K562 (cell line): ENCODE results near the gene STK36. TPM values are rescaled to one million over a fixed set of nuclear protein-coding genes. Genes with fewer than 3 reads are reported as not detected.

Source experiments
- ATAC-seq: fragments of 200-7000 bp; cut with Tn5 transposase; 3 replicates; pipeline ENCODE4 v1.9.1; 2020; ENCODE audit warnings: moderate library complexity
- BruUV-seq: library from RNA; stranded (reverse); fragments of 400-500 nt; replicated peaks from 2 replicates; lab custom pipeline; 2021; lab: Mats Ljungman, UMichigan
- CTCF ChIA-PET: fragments of 300-600 bp; formaldehyde crosslinking; extraction: SDS; loops from one replicate; lab custom pipeline; 2021; ENCODE audit warnings: low intra/inter-chr PET ratio; lab: Yijun Ruan, JAX
- POLR2A ChIA-PET: fragments of 300-600, 350-650 bp; sonication (Branson Sonifier 250); formaldehyde crosslinking; extraction: SDS; loops from one replicate; lab custom pipeline; 2021; ENCODE audit warnings: antibody characterized with exemption, inconsistent platforms; lab: Yijun Ruan, JAX
- DNase-seq, 4 experiments: peaks; one replicate each; pipeline versions ENCODE4 v3.0.0 to v3.0.0-alpha.2; 2011 to 2018; ENCODE audit warnings: low spot score in 3 of 4, mixed read lengths in 3 of 4; ENCODE audit errors: extremely low read depth in 1 of 4
- FAIRE-seq: peaks from 2 replicates; lab custom pipeline; 2011; peaks lifted over from hg19 to GRCh38; lab: Jason Lieb, UNC
- H2AFZ ChIP-seq: 2 replicates; pipeline ENCODE4 v1.6.0; 2011; ENCODE audit warnings: low read depth, low read length, control low read depth, inconsistent platforms
- H3K27ac ChIP-seq: fragments of 200-600 bp; 3 replicates; pipeline ENCODE4 v1.8.0; 2011; ENCODE audit warnings: low read depth, mild to moderate bottlenecking, control low read depth, inconsistent platforms, low read length, moderate library complexity, mixed read lengths; ENCODE audit errors: extremely low read depth
- H3K27me3 ChIP-seq, 2 experiments: fragments of 300-600 bp in 1 of 2; 2 replicates in 1 of 2; 3 replicates in 1 of 2; pipeline versions ENCODE4 v1.6.0 to v1.8.0; 2011; ENCODE audit warnings: inconsistent platforms in 2 of 2, low read length in 2 of 2, mild to moderate bottlenecking in 1 of 2, mixed read lengths in 1 of 2, moderate library complexity in 1 of 2; ENCODE audit not compliant: control insufficient read depth in 2 of 2, insufficient read depth in 2 of 2
- H3K36me3 ChIP-seq: fragments of 300-600 bp; 3 replicates; pipeline ENCODE4 v1.8.0; 2011; ENCODE audit warnings: mild to moderate bottlenecking, low read length, inconsistent platforms; ENCODE audit not compliant: control insufficient read depth, insufficient read depth
- H3K4me1 ChIP-seq, 2 experiments: fragments of 200-600 bp in 1 of 2; replicated peaks in 1 of 2; 2 replicates in 1 of 2; 3 replicates in 1 of 2; pipeline versions ENCODE4 v1.5.1 to v1.8.0; 2011; ENCODE audit warnings: inconsistent platforms in 2 of 2, low read length in 2 of 2, mild to moderate bottlenecking in 1 of 2, mixed read lengths in 1 of 2, moderate library complexity in 1 of 2; ENCODE audit not compliant: control insufficient read depth in 2 of 2, insufficient read depth in 2 of 2
- H3K4me2 ChIP-seq: 2 replicates; pipeline ENCODE4 v1.6.1; 2011; ENCODE audit warnings: low read length, control low read depth, inconsistent platforms, mixed read lengths; ENCODE audit not compliant: insufficient read depth
- H3K4me3 ChIP-seq: fragments of 200-600 bp; sonication (generic), shearing (Covaris generic); 2 replicates; pipeline ENCODE4 v1.5.1; 2016; ENCODE audit warnings: control low read depth, inconsistent platforms
- H3K79me2 ChIP-seq: fragments of 200-600 bp; 3 replicates; pipeline ENCODE4 v1.8.0; 2011; ENCODE audit warnings: low read length, inconsistent platforms; ENCODE audit not compliant: control insufficient read depth, insufficient read depth
- H3K9ac ChIP-seq, 2 experiments: 2 replicates each; pipeline versions ENCODE4 v1.6.0 to v1.6.1; 2011; ENCODE audit warnings: low read depth in 2 of 2, low read length in 2 of 2, control low read depth in 1 of 2, inconsistent platforms in 1 of 2, mild to moderate bottlenecking in 1 of 2, mixed read lengths in 1 of 2; ENCODE audit not compliant: insufficient read depth in 1 of 2
- H3K9me1 ChIP-seq: one replicate; pipeline ENCODE4 v1.6.0; 2011; ENCODE audit warnings: inconsistent platforms, mild to moderate bottlenecking, low read length, moderate library complexity; ENCODE audit not compliant: control insufficient read depth, insufficient read depth
- H3K9me3 ChIP-seq: replicated peaks from 2 replicates; pipeline ENCODE4 v1.5.1; 2011; ENCODE audit warnings: low read depth, low read length, inconsistent platforms; ENCODE audit not compliant: control insufficient read depth, insufficient read depth
- H4K20me1 ChIP-seq: replicated peaks from 2 replicates; pipeline ENCODE4 v1.6.1; 2011; ENCODE audit warnings: low read length, inconsistent platforms, mixed read lengths; ENCODE audit not compliant: control insufficient read depth, insufficient read depth
- FOXP1 ChIP-seq: sonication (generic); formaldehyde crosslinking; IDR thresholded peaks from 2 replicates; pipeline ENCODE4 v1.8.0; 2022; ENCODE audit warnings: mild to moderate bottlenecking, missing genetic modification reagents
- FUS ChIP-seq: fragments of 200-400 bp; formaldehyde crosslinking; optimal IDR thresholded peaks from 2 replicates; pipeline ENCODE3; 2017; ENCODE audit warnings: low read depth, low read length
- ILF3 ChIP-seq: fragments of 450-650 bp; IDR thresholded peaks from 2 replicates; pipeline ENCODE4 v1.6.1; 2018; ENCODE audit warnings: antibody characterized with exemption, mild to moderate bottlenecking, moderate library complexity, borderline replicate concordance
- MXI1 ChIP-seq: IDR thresholded peaks from 2 replicates; pipeline ENCODE4 v1.6.1; 2011; ENCODE audit warnings: low read depth, mild to moderate bottlenecking, improper control_type of control experiment, low read length
- PHF21A ChIP-seq: fragments of 450-650 bp; IDR thresholded peaks from 2 replicates; pipeline ENCODE4 v1.6.1; 2017; ENCODE audit warnings: low read depth, borderline replicate concordance
- RUNX1 ChIP-seq: sonication (generic); IDR thresholded peaks from 2 replicates; pipeline ENCODE4 v1.6.1; 2016; ENCODE audit warnings: antibody characterized with exemption, low read depth
- TBP ChIP-seq: optimal IDR thresholded peaks from 2 replicates; pipeline ENCODE3; 2011; ENCODE audit warnings: low read depth, low read length, improper control_type of control experiment
- ZBTB1 ChIP-seq: sonication (generic); formaldehyde crosslinking; IDR thresholded peaks from 2 replicates; pipeline ENCODE4 v1.8.1; 2023; ENCODE audit warnings: missing genetic modification reagents, low read depth, mild to moderate bottlenecking, borderline replicate concordance
- ZFP1 ChIP-seq: fragments of 450-650 bp; formaldehyde crosslinking; IDR thresholded peaks from 2 replicates; pipeline ENCODE4 v1.4.0; 2020; ENCODE audit warnings: mild to moderate bottlenecking, mixed read lengths
- ZNF165 ChIP-seq: fragments of 250-450 bp; sonication (Bioruptor Pico); IDR thresholded peaks from 2 replicates; pipeline ENCODE4 v1.4.0; 2020; ENCODE audit warnings: borderline replicate concordance
- ZNF197 ChIP-seq: fragments of 200-800 bp; sonication (Bioruptor generic); IDR thresholded peaks from 2 replicates; pipeline ENCODE4 v1.6.1; 2016; ENCODE audit warnings: low read depth, missing genetic modification characterization, missing compliant biosample characterization
- ZNF23 ChIP-seq: fragments of 250-450 bp; sonication (Bioruptor Pico); IDR thresholded peaks from 2 replicates; pipeline ENCODE4 v1.4.0; 2020; ENCODE audit warnings: mild to moderate bottlenecking
- in situ Hi-C: fragments of 300-500 bp; cut with MboI; formaldehyde crosslinking; loops from 4 replicates; pipeline ENCODE4 v1.15.0; 2018; ENCODE audit warnings: inconsistent platforms, mixed read lengths
- intact Hi-C: fragments of 100-400 bp; cut with micrococcal nuclease; formaldehyde crosslinking; loops from 2 replicates; pipeline ENCODE4 v1.14.2; 2022
- polyA plus RNA-seq, 8 experiments: library from polyadenylated mRNA; depleted of rRNA in 4 of 8; stranded (reverse) in 5 of 8; unstranded in 3 of 8; fragments of >200 nt; fragmentation: Nextera tagmentation in 2 of 8; fragmentation: Illumina TruSeq in 1 of 8; extraction: Ambion mirVana in 2 of 8; extraction: Trizol in 1 of 8; gene quantifications; 2 replicates each; pipeline versions ENCODE4 v1.2.1 to v1.2.3, GENCODE V29; 2011 to 2014; ENCODE audit warnings: inconsistent platforms in 1 of 8, missing spikeins in 1 of 8
- total RNA-seq, 7 experiments: library from RNA; depleted of rRNA in 6 of 7; stranded (reverse); fragments of >200 nt in 6 of 7; fragmentation: Illumina TruSeq in 2 of 7; extraction: Trizol in 2 of 7; gene quantifications; 2 replicates each; pipeline versions ENCODE4 v1.2.1 to v1.2.3, GENCODE V29; 2011 to 2021; ENCODE audit warnings: low replicate concordance in 1 of 7
- TF ChIP-seq, protein P1 (sequence below): fragments of 250-450 bp; sonication (Bioruptor Pico); IDR thresholded peaks from 2 replicates; pipeline ENCODE4 v1.4.0; 2020; ENCODE audit warnings: mild to moderate bottlenecking
- TF ChIP-seq, protein P2 (sequence below): sonication (generic); formaldehyde crosslinking; IDR thresholded peaks from 2 replicates; pipeline ENCODE4 v1.8.0; 2022; ENCODE audit warnings: mild to moderate bottlenecking, low read depth, missing genetic modification reagents
- TF ChIP-seq, protein P3 (sequence below): fragments of 450-650 bp; formaldehyde crosslinking; IDR thresholded peaks from 2 replicates; pipeline ENCODE4 v1.4.0; 2020; ENCODE audit warnings: mild to moderate bottlenecking, moderate library complexity
- TF ChIP-seq, protein P4 (sequence below), 2 experiments: fragments of 250-450 bp in 1 of 2; fragments of 450-650 bp in 1 of 2; sonication (Bioruptor Pico) in 1 of 2; IDR thresholded peaks; 2 replicates each; pipeline versions ENCODE4 v1.6.1 to v1.8.0; 2016 to 2021; ENCODE audit warnings: mild to moderate bottlenecking in 2 of 2, moderate library complexity in 2 of 2, missing compliant biosample characterization in 1 of 2, missing genetic modification characterization in 1 of 2

Gene STK36
- total and polyA plus RNA-seq, 9 of the 15 experiments (the other 6 are each of a cell fraction or from before 2014, with no cell fraction given) = 3.5 to 12.4 (median 6.7) TPM

DNA sequence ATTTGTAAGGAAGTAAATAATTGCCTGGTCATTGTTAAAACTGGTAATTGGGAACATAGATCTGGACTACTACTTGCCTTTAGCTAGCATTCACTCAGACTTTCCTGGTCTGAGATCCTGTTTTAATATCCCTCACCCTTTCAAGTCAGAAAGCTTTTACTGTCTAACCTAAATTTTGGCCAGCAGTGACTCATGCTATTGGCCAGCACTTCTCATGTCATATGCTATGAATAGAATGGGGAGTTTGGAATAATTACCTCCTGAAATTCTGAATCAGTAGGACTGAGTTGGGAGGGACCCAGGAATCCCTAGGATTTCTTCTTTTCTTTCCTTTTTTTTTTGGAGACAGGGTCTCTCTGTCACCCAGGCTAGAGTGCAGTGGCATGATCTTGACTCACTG lies 19.3 kb downstream of the STK36 start:
- intact Hi-C loops (no loop called here), in situ Hi-C loops (no loop called here)
- ATAC-seq = no peak
- no peak for TF ChIP-seq ZNF165 (CRISPR knock-in tag)
- no peak for TF ChIP-seq ZBTB1 (CRISPR knock-in tag)
- TF ChIP-seq ILF3 = no peak
- TF ChIP-seq ZNF23 (CRISPR knock-in tag) = no peak
- no peak for TF ChIP-seq ZFP1
- no peak for TF ChIP-seq RUNX1
- TF ChIP-seq FOXP1 = no peak
- TF ChIP-seq MXI1 = no peak
- TF ChIP-seq, protein P1, sequence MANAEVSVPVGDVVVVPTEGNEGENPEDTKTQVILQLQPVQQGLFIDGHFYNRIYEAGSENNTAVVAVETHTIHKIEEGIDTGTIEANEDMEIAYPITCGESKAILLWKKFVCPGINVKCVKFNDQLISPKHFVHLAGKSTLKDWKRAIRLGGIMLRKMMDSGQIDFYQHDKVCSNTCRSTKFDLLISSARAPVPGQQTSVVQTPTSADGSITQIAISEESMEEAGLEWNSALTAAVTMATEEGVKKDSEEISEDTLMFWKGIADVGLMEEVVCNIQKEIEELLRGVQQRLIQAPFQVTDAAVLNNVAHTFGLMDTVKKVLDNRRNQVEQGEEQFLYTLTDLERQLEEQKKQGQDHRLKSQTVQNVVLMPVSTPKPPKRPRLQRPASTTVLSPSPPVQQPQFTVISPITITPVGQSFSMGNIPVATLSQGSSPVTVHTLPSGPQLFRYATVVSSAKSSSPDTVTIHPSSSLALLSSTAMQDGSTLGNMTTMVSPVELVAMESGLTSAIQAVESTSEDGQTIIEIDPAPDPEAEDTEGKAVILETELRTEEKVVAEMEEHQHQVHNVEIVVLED (CRISPR knock-in tag) = no peak
- TF ChIP-seq ZNF197 = no peak
- TF ChIP-seq, protein P2, sequence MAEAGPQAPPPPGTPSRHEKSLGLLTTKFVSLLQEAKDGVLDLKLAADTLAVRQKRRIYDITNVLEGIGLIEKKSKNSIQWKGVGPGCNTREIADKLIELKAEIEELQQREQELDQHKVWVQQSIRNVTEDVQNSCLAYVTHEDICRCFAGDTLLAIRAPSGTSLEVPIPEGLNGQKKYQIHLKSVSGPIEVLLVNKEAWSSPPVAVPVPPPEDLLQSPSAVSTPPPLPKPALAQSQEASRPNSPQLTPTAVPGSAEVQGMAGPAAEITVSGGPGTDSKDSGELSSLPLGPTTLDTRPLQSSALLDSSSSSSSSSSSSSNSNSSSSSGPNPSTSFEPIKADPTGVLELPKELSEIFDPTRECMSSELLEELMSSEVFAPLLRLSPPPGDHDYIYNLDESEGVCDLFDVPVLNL (CRISPR knock-in tag) = no peak
- no peak for TF ChIP-seq TBP
- TF ChIP-seq, protein P3, sequence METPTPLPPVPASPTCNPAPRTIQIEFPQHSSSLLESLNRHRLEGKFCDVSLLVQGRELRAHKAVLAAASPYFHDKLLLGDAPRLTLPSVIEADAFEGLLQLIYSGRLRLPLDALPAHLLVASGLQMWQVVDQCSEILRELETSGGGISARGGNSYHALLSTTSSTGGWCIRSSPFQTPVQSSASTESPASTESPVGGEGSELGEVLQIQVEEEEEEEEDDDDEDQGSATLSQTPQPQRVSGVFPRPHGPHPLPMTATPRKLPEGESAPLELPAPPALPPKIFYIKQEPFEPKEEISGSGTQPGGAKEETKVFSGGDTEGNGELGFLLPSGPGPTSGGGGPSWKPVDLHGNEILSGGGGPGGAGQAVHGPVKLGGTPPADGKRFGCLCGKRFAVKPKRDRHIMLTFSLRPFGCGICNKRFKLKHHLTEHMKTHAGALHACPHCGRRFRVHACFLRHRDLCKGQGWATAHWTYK (CRISPR knock-in tag) = no peak
- TF ChIP-seq, protein P4, sequence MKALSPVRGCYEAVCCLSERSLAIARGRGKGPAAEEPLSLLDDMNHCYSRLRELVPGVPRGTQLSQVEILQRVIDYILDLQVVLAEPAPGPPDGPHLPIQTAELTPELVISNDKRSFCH (CRISPR knock-in tag; IDR thresholded peaks at IDR 0.05) = no peak
- TF ChIP-seq, protein P4 (tag; IDR thresholded peaks at IDR 0.05) = no peak
- no peak for TF ChIP-seq PHF21A
- no peak for TF ChIP-seq FUS
- FAIRE-seq = no peak
- Histone ChIP-seq H4K20me1 (no peaks in the 10 kb centered on the region), H3K27ac (no peak overlapping the region), H3K9me3 (no peaks in the 10 kb centered on the region), H3K4me1 (0 out of 5 replicates have a peak, but pooled peaks cover 0 to 2% of the 10 kb centered on the region in 2 experiments), H3K79me2 (no peaks in the 10 kb centered on the region), H3K36me3 (no peaks in the 10 kb centered on the region), H2AFZ (no peak overlapping the region), H3K4me2 (no peak overlapping the region), H3K9me1 (no peaks in the 10 kb centered on the region), H3K4me3 (no peak overlapping the region), H3K9ac (no peak overlapping the region), H3K27me3 (no peaks in the 10 kb centered on the region)
- no peak for DNase-seq
- ChIA-PET POLR2A (interaction anchor here (0.6 kb wide), 1 partner anchor 593 kb away, joined by 3 read pairs; no protein-coding TSS in a partner anchor), CTCF (no interaction called here)
- no TSS peak for BruUV-seq
